Choroid plexus epithelial cell (primary cell): Measurements from ENCODE around the gene NCAM2.

Experiments used
- DNase-seq: peaks from one replicate; pipeline ENCODE4 v3.0.0-alpha.2; 2010; ENCODE audit warnings: low read depth
- H3K4me3 ChIP-seq: 2 replicates; pipeline ENCODE4 v1.5.1; 2011; ENCODE audit warnings: low read depth, mild to moderate bottlenecking, control low read depth, low read length, moderate library complexity
- TF ChIP-seq, protein P1 (sequence below): conservative IDR thresholded peaks from 2 replicates; pipeline ENCODE4 v1.5.1; 2011; ENCODE audit warnings: low read depth, mild to moderate bottlenecking, control low read depth, inconsistent platforms, low read length, moderate library complexity

Gene NCAM2

GRCh38 chr21:21508859-21509258 is 510.6 kb downstream of the NCAM2 start:
- no peak overlapping the region for H3K4me3 ChIP-seq
- no peak for DNase-seq
- TF ChIP-seq, protein P1, sequence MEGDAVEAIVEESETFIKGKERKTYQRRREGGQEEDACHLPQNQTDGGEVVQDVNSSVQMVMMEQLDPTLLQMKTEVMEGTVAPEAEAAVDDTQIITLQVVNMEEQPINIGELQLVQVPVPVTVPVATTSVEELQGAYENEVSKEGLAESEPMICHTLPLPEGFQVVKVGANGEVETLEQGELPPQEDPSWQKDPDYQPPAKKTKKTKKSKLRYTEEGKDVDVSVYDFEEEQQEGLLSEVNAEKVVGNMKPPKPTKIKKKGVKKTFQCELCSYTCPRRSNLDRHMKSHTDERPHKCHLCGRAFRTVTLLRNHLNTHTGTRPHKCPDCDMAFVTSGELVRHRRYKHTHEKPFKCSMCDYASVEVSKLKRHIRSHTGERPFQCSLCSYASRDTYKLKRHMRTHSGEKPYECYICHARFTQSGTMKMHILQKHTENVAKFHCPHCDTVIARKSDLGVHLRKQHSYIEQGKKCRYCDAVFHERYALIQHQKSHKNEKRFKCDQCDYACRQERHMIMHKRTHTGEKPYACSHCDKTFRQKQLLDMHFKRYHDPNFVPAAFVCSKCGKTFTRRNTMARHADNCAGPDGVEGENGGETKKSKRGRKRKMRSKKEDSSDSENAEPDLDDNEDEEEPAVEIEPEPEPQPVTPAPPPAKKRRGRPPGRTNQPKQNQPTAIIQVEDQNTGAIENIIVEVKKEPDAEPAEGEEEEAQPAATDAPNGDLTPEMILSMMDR: no peak

- TF ChIP-seq, protein P1: no peak
- no peak overlapping the region for H3K4me3 ChIP-seq
- DNase-seq: no peak
These were observed 532.5 kb downstream of the NCAM2 start for GRCh38 chr21:21530680-21531079.

DNA sequence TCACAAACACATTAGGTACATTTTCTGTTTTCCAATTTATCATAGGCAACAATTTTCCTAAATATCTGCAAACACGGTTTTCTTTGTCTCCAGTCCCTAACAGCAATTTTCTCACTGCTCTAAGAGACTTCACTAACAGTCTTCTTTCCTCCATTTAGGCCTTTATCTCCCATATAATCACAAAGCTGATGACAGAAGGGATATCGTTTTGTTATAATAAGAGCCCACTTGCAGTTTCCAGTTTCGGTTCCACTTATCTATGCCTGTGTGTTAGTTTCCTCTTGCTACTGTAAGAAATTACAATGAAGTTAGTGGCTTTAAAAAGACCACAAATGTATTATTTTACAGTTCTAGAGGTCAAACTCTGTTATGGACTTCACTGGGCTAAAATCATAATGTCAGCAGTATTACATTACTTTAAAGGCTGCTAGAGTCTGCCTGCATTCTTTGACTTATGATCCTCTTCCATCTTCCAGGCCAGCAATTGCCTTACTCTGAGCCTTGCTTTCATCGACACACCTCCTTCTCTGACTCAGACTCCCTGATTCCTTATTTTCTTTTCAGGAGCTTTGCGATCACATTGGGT is 549.3 kb downstream of the NCAM2 start:
- no peak overlapping the region for H3K4me3 ChIP-seq
- DNase-seq: peak; percentile 75
- TF ChIP-seq, protein P1: no peak

DNA sequence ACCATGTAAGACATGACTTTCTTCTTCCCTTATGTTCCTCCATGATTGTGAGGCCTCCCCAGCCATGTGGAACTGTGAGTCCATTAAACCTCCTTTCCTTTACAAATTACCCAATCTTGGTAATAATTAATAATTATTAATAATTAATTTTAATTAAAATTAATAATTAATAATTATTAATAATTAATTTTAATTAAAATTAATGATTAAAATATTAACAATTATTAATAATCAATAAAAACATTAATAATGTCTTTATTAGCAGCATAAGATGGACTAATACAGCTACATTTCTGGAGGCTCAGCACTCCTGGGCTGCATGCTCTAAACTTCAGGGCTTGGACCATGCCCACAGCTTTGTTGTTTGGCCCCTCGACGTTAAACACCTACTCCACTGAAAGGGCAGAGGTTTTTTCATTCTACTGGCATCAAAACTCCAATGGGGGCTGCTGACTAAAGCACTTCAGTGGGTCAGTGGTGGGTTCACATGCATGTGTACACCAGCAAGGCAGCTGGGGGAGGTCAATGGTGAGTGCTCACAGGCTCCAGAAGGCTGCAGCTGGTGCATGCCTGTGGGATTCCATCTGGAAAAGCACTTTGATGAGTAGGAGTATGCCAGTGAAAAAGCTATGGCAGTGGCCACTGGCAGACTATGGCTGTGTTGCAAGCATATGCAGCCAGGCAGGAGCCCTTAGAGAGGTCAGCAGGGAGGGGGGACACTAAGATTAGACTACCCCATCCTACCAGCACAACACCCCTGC is 561.3 kb downstream of the NCAM2 start:
- H3K4me3 ChIP-seq: no peak overlapping the region
- DNase-seq: no peak

More for the DNA sequence above, 561.3 kb downstream of the NCAM2 start:
- TF ChIP-seq, protein P1: no peak
